CD4-positive, alpha-beta T cell (primary cell): Measurements from ENCODE around the gene EGFL7. TPM values are rescaled to one million over a fixed set of nuclear protein-coding genes. Genes with fewer than 3 reads are reported as not detected.

Experiments
- ATAC-seq: fragments of 200-7000 bp; cut with Tn5 transposase; one replicate; pipeline ENCODE4 v1.10.0; 2022; ENCODE audit warnings: mild to moderate bottlenecking; ENCODE audit not compliant: poor library complexity
- CTCF ChIA-PET: fragments of 350-600 bp; sonication (Branson Sonifier 250); formaldehyde crosslinking; loops from one replicate; lab custom pipeline; 2021; ENCODE audit warnings: antibody characterized with exemption, inconsistent platforms; lab: Charles Lee
- POLR2A ChIA-PET: fragments of 350-600 bp; sonication (Branson Sonifier 250); formaldehyde crosslinking; loops from one replicate; lab custom pipeline; 2021; ENCODE audit warnings: antibody characterized with exemption, inconsistent platforms; lab: Charles Lee
- DNase-seq, 14 experiments: peaks; one replicate each; pipeline ENCODE4 v3.0.0-alpha.2; 2013 to 2020; ENCODE audit warnings: mixed read lengths in 2 of 14
- H3K27ac ChIP-seq, 2 donors: one replicate each; pipeline versions ENCODE4 v1.5.1 to v1.7.0; 2013; ENCODE audit warnings: low read length in 2 of 2, low read depth in 1 of 2, mild to moderate bottlenecking in 1 of 2
- H3K27me3 ChIP-seq, 2 experiments: 1 replicate in 1 of 2; 2 replicates in 1 of 2; pipeline versions ENCODE4 v1.6.1 to v1.7.0; 2013; ENCODE audit warnings: low read length in 2 of 2, control low read depth in 1 of 2, mild to moderate bottlenecking in 1 of 2, moderate library complexity in 1 of 2; ENCODE audit not compliant: insufficient read depth in 2 of 2, control insufficient read depth in 1 of 2
- H3K36me3 ChIP-seq: one replicate; pipeline ENCODE4 v1.6.1; 2013; ENCODE audit warnings: low read length, control low read depth; ENCODE audit not compliant: insufficient read depth
- H3K4me1 ChIP-seq: one replicate; pipeline ENCODE4 v1.6.1; 2013; ENCODE audit warnings: low read length, control low read depth; ENCODE audit not compliant: insufficient read depth
- H3K4me3 ChIP-seq: one replicate; pipeline ENCODE4 v1.5.1; 2013; ENCODE audit warnings: mild to moderate bottlenecking, low read length, moderate library complexity
- H3K9me3 ChIP-seq, 2 experiments: 1 replicate in 1 of 2; 2 replicates in 1 of 2; pipeline versions ENCODE4 v1.6.1 to v1.7.0; 2013; ENCODE audit warnings: low read length in 2 of 2, mild to moderate bottlenecking in 2 of 2, control low read depth in 1 of 2, moderate library complexity in 1 of 2; ENCODE audit not compliant: control insufficient read depth in 1 of 2, insufficient read depth in 1 of 2
- H3K27ac Mint-ChIP-seq: one replicate; pipeline ENCODE4 v1.8.0; 2020; ENCODE audit warnings: mixed read lengths
- H3K27me3 Mint-ChIP-seq: one replicate; pipeline ENCODE4 v1.8.0; 2021; ENCODE audit warnings: mixed read lengths
- H3K36me3 Mint-ChIP-seq: one replicate; pipeline ENCODE4 v1.8.0; 2021; ENCODE audit warnings: low read depth, mixed read lengths
- H3K4me1 Mint-ChIP-seq: one replicate; pipeline ENCODE4 v1.8.0; 2021; ENCODE audit warnings: low read depth, mixed read lengths
- H3K4me3 Mint-ChIP-seq: one replicate; pipeline ENCODE4 v1.8.0; 2020; ENCODE audit warnings: mild to moderate bottlenecking, mixed read lengths
- H3K9me3 Mint-ChIP-seq: one replicate; pipeline ENCODE4 v1.8.0; 2020; ENCODE audit warnings: mixed read lengths
- intact Hi-C, 2 experiments: fragments of 100-400 bp; cut with DNase I in 1 of 2; cut with micrococcal nuclease in 1 of 2; formaldehyde crosslinking; loops; one replicate each; pipeline versions ENCODE4 v1.15.1 to v1.9.0; 2023 to 2025; cut with DNase I, micrococcal nuclease
- total RNA-seq, 174 experiments: library from RNA in 2 of 174; stranded (reverse) in 2 of 174; gene quantifications; one replicate each; pipeline ENCODE4 v1.2.3 and lab custom pipeline; 2021 to 2026
- TF ChIP-seq, protein P1 (sequence below): fragments of 200-600 bp; IDR thresholded peaks from one replicate; pipeline ENCODE4 v1.8.0; 2022; ENCODE audit warnings: antibody characterized with exemption, mild to moderate bottlenecking

The EGFL7 gene
- total RNA-seq, 2 experiments from 2014 or later, result not detected

- Histone ChIP-seq H3K36me3 (no peaks in the 10 kb centered on the region), H3K9me3 (peaks cover 0 to 32% of the 10 kb centered on the region in 2 experiments), H3K4me3 (no peak overlapping the region), H3K27me3 (peaks cover 36 to 39% of the 10 kb centered on the region in 2 experiments), H3K27ac (no peak overlapping the region), H3K4me1 (peaks cover 20% of the 10 kb centered on the region)
- Mint-ChIP-seq H3K4me3 (no peak overlapping the region), H3K4me1 (no peaks in the 10 kb centered on the region), H3K36me3 (no peaks in the 10 kb centered on the region), H3K27me3 (peaks cover 28% of the 10 kb centered on the region), H3K27ac (no peak overlapping the region), H3K9me3 (no peaks in the 10 kb centered on the region)
- TF ChIP-seq, protein P1, sequence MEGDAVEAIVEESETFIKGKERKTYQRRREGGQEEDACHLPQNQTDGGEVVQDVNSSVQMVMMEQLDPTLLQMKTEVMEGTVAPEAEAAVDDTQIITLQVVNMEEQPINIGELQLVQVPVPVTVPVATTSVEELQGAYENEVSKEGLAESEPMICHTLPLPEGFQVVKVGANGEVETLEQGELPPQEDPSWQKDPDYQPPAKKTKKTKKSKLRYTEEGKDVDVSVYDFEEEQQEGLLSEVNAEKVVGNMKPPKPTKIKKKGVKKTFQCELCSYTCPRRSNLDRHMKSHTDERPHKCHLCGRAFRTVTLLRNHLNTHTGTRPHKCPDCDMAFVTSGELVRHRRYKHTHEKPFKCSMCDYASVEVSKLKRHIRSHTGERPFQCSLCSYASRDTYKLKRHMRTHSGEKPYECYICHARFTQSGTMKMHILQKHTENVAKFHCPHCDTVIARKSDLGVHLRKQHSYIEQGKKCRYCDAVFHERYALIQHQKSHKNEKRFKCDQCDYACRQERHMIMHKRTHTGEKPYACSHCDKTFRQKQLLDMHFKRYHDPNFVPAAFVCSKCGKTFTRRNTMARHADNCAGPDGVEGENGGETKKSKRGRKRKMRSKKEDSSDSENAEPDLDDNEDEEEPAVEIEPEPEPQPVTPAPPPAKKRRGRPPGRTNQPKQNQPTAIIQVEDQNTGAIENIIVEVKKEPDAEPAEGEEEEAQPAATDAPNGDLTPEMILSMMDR, result no peak
- ATAC-seq (no peak), DNase-seq (peak in 2 of 14 experiments; percentile 4 to 26)
- intact Hi-C loops, result no loop called here
- CTCF ChIA-PET, result no interaction called here
- POLR2A ChIA-PET, result no interaction called here
Measured at GRCh38 chr9:136648751-136649150, 14.0 kb upstream of the EGFL7 start.

GRCh38 chr9:136650021-136650420 lies 12.7 kb upstream of the EGFL7 start:
- no peak for ATAC-seq
- Histone ChIP-seq H3K27ac (no peak overlapping the region), H3K36me3 (no peaks in the 10 kb centered on the region), H3K4me3 (no peak overlapping the region), H3K4me1 (peaks cover 8% of the 10 kb centered on the region), H3K27me3 (peaks cover 30 to 32% of the 10 kb centered on the region in 2 experiments), H3K9me3 (peaks cover 0 to 26% of the 10 kb centered on the region in 2 experiments)
- DNase-seq, result no peak
- Mint-ChIP-seq H3K4me1 (no peaks in the 10 kb centered on the region), H3K9me3 (no peaks in the 10 kb centered on the region), H3K4me3 (no peak overlapping the region), H3K27me3 (peaks cover 29% of the 10 kb centered on the region), H3K27ac (no peak overlapping the region), H3K36me3 (no peaks in the 10 kb centered on the region)
- POLR2A ChIA-PET, result no interaction called here
- CTCF ChIA-PET, result no interaction called here
- intact Hi-C loops, result no loop called here
- TF ChIP-seq, protein P1, result no peak

DNA sequence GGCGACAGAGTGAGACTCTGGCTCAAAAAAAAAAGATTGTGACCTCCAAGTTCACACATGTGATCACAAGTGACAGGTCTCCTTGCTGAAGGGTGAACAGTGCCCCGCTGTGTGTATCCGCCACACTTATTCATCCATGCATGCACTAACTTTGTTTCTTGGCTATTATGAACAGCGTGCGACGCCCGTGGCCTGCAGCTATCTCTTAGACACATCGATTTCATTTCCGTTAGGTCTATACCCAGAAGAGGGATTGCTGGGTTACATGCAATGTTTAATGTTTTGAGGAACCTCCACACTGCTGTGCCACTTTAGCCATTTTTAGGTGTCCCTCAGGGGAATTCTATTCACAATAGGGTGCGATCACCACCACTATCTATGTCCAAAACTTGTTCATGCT lies 12.1 kb upstream of the EGFL7 start:
- Mint-ChIP-seq H3K4me1 (no peaks in the 10 kb centered on the region), H3K4me3 (no peak overlapping the region), H3K27me3 (peaks cover 34% of the 10 kb centered on the region), H3K36me3 (no peaks in the 10 kb centered on the region), H3K9me3 (no peaks in the 10 kb centered on the region), H3K27ac (no peak overlapping the region)
- Histone ChIP-seq H3K4me1 (peaks cover 8% of the 10 kb centered on the region), H3K4me3 (no peak overlapping the region), H3K36me3 (no peaks in the 10 kb centered on the region), H3K27me3 (peaks cover 30 to 35% of the 10 kb centered on the region in 2 experiments), H3K9me3 (peaks cover 0 to 27% of the 10 kb centered on the region in 2 experiments), H3K27ac (no peak overlapping the region)
- ChIA-PET CTCF (no interaction called here), POLR2A (no interaction called here)
- ATAC-seq, result no peak
- intact Hi-C loops, result no loop called here
- no peak for DNase-seq
- TF ChIP-seq, protein P1, result no peak
